NCI-H2227 (cell line): ENCODE results near the gene MGARP.
"Not testable (repeated sequence)": the region's sequence is repeated elsewhere in the genome, so short reads cannot be mapped to it uniquely, and the experiment has no call there.

Experiments used
- DNase-seq: peaks from one replicate; lab custom pipeline; 2025; ENCODE audit not compliant: unreplicated experiment; lab: John Stamatoyannopoulos, UW

MGARP gene

DNA sequence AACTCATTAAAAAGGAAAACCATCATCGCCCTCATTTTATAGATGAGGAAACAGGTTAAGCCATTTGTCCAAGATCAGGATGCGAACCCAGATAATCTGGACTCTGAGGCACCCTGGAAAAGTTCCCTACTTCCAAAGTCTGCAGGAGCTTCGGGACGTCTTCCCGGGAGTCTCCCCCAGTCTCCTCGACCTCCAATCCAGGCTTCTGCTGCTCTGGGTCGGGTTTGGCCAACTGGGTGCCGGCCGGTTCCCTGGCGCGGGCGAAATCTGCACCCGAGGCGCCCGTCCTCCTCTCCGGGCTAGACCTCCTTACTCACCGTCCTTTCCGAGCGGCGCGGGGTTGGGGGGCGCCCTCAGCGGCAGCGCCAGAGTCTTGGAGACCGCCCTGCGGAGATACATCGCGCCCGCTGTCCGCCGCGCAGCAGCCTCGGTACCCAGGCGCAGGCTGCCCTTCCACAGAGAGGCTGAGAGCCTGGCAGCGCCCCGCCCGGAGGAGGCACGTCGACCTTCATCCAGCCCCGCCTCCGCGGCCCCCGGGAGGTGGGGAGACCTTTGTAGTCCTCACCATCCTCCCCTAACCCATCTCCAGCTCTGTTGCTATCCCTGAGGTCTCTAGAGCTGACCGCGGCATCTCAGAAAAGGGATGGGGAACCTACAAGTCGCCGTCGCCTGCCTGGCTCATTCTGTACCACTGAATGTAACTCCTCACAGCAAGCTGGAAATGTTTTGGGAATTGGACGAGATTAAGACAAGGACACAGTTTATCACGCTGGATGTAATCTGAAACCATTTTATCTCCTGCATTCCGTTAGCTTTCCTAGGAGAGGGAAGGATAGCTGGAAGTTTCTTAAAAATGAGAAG, at the start of gene MGARP:
Gene MGARP, minus strand, starts transcription at position 466 of the 861 bp plus-strand sequence. Its CDS starts 67 bp downstream, at position 399.
- DNase-seq = peak; percentile 53

DNA sequence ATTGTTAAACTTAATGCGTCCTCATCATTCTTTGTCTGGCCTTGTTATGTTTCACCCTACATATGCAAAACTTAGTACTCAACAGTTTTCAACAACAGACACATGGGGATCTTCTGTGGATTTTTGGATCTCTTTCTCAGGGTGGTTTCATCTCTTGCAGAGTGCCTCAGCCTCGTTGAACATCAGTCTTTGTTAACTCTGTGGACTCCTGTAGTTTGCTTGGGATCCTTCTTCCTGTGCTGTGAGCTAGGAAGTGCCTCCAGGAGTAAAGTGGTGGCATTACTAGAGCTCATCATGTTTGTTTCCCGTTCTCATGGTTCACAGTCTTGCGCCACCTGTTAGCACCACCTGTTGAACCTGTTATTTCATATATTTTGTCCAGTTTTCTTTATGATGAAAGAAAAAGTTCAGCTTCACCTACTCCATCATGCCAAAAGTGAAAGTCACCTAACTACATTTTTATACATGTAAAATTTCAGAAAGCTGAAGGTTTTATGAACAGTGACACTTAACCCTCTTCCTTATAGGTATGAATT, 49.7 kb upstream of the MGARP start:
- DNase-seq = no peak

DNA sequence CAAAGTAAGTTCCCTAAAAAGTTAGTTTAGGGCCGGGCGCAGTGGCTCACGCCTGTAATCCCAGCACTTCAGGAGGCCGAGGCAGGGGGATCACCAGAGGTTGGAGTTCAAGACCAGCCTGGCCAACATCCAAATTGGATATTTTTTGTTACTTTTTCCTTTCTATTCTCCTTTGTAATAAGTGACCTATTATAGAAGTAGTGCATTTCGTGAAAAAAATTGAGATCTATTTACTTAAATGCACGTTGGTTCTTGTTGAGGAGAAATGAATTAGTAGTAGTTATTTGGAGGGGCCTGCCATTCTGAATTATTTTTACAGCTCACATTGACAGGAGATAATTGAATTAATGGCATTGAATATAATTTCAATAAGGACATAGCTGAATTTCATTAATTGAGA, 44.6 kb upstream of the MGARP start:
- DNase-seq = no peak

DNA sequence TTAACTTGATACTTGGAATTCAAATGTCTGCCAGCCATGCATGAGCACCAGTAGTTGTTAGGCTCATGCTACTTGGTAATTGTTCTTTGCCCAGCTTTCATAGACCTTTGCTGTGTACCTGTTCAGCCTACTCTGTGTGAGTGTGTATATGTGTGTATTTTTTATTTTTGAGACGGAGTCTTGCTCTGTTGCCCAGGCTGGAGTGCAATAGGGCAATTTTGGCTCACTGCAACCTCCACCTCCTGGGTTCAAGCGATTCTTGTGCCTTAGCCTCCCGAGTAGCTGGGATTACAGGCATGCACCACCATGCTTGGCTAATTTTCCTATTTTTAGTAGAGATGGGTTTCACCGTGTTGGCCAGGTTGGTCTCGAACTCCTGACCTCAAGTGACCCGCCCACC, 42.5 kb upstream of the MGARP start:
- not testable (repeated sequence) for DNase-seq

DNA sequence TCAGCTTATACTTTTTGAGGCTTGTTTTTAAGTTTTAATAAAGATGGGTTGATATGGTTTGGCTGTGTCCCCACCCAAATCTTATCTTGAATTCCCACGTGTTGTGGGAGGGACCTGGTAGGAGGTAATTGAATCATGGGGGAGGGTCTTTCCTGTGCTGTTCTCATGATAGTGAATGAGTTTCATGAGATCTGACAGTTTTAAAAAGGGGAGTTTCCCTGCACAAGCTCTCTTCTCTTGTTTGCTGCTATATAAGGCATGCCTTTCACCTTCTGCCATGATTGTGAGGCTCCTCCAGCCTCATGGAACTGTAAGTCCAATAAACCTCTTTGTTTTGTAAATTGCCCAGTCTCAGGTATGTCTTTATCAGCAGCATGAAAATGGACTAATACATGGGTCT, 42.0 kb upstream of the MGARP start:
- DNase-seq = not testable (repeated sequence)

DNA sequence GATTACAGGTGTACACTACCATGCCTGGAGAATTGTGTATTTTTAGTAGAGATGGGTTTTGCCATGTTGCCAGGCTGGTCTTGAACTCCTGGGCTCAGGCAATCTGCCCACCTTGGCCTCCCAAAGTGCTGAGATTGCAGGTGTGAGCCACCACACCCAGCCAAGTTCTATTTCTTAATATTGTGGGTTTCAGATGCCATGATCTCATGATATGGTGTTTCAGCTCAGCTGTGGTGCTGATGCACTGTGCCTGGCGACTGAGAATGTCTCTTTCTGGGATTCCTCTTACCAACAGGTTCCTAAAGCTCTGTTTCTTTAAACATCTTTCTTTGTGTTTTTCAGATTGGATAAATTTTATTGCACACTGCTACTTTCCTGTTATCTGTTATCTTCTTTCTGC, 39.5 kb upstream of the MGARP start:
- DNase-seq = no peak

DNA sequence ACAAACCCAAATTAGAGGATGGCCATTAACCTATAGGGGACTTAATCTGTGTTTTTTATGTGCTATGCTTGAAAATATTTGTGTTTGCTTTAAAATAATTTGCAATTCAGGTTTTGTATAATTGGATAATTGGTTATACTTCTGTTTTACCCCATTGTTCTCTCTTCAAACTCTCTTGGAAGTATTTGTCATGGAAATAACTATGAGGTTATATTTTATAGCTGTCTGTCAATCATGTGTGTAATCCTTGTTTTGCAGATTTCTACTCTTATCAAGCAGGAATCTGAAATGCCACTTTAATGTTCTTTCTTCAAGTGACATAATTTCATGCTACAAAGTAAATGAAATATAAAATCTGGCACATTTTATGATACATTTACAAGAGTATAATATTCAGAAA, 37.6 kb upstream of the MGARP start:
- no peak for DNase-seq

DNA sequence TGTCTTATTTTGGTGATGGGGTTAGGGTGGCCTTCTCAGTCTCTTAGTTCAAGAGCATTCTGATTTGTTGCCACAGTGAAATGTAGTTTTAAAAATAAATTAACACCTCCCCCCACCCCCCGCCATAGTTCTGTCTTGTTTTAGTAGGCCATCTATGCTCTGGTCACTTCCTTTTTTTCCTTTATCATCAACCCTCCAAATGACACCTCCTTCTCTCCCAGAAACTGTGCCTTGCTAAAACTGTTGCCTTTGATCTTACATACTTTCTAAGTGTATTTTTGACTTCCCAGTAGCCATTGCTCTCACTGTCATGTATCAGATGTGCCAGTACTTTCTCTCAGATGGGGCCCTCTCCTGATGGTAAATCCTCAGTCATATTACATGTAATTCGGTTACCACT, 36.7 kb upstream of the MGARP start:
- DNase-seq = no peak

DNA sequence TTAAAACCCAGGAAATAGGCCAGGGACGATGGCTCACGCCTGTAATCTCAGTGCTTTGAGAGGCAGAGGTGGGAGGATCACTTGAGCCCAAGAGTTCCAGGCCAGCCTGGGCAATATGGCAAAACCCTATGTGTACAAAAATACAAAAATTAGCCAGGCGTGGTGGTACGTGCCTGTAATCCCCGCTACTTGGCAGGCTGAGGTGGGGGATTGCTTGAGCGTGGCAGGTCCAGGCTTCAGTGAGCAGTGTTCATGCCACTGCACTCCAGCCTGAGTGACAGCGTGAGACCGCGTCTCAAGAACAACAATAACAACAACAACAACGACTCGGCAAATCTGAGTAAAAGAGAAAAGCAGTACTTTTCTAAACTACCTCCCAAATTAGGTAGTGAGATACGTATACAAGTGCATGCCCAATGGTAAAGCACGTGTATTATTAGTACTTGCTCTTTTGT, 35.2 kb upstream of the MGARP start:
- no peak for DNase-seq

DNA sequence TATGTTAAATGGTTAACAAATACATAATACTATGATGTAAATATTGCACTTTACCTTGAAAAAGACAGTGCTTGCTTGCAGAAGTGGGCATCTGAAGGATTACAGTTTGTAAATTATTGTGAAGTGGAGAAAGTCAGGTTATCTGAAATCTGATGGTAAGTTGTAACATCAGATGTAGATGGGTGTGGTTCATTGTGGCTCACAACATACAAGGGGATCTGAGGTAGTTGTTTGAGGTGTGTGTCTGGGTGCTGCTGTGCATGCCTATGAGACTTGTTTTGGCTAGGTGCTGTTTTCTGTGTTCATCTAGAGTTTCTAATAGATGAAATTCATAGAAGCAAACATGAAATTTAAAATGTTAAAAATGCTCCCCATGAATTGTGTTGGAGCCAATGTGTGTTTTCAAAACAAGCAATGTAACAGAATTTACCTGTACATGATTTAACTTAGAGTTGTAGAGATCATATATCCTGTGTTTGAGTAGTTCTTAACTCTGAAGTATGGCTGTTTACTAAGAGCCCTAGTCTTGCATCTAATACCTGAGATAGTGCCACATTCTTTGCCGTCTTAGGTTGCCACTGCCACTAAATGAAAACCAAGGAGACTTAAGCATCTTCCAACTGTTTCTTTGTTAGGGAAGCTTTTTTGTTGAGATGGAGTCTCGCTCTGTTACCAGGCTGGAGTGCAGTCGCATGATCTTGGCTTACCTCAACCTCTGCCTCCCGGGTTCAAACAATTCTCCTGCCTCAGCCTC, 34.2 kb upstream of the MGARP start:
- DNase-seq = no peak

DNA sequence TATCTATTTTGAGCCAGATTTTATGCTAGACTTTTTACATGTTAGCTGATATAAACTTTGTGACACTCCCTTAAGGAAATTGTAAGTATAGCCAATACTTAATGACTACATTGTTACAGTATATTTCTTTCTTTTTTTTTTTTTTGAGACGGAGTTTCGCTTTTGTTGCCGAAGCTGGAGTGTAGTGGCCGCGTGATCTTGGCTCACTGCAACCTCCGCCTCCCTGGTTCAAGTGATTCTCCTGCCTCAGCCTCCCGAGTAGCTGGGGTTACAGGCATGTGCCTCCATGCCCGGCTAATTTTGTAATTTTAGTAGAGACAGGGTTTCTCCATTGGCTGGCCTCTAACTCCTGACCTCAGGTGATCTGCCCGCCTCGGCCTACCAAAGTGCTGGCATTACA, 33.4 kb upstream of the MGARP start:
- not testable (repeated sequence) for DNase-seq

DNA sequence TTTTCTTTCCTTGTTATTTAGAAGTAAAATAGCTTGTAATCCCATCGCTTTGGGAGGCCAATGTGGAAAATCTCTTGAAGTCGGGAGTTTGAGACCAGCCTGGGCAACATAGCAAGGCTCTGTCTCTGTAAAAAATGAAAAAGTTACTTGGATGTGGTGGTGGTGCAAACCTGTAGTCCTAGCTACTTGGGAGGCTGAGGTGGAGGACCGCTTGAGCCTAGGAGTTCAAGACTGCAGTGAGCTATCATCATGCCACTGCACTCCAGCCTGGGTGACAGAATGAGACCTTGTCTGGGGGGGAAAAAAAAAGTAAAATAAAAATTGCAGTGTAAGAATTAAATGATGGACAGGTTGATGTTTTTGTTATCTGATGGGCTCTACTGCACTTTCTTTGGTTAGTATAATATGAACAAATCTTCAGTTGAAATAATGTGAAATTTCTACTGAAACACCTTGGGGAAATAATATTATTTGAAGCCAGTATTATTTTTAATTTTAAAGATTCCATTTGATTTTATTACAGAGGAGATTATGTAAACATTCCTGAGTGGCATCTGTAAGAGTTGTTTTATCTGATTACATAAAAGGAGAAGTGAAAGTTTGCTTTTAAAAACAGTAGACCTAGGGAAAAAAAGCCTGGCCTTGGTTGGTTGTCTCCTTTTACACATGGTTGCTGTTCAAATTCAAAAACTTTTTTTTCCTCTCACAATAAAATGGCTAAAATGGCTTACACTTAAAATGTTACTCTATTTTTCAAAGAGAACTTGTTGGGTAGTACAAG, 32.7 kb upstream of the MGARP start:
- DNase-seq = no peak

DNA sequence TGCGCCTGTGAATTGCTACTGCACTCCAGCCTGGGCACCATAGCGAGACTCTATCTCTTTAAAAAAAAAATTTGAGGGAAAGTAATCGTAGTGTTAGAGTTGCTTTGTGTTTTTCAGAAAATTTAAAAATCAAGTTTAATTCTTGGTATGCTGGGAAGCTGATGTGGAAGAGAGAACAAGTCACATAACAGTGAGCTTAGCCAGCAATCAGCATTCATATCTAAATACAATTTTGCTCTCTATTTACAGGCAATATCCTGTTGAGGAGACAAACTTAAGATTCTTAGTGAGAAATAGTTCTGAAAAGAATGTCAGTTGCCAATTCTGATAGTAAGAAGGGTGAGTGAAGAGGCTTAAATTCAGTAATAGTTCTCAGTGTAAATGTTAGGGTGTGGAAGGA, 31.9 kb upstream of the MGARP start:
- DNase-seq = no peak

DNA sequence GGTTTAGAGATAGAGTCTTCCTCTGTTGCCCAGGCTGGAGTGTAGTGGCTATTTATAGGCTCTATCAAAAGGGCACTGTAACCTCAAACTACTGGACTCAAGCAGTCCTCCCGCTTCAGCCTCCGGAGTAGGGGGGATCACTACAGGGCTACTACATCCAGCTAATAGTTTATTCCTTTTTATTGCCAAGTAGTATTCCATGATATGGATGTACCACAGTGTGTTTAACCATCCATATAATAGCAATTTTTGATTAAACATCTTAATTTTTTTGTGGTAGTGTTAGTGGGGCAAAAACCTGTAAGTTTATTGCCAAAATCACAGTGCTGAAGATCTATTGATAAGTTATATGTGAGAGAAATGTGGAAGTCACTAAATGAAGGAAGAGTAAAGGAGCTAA, 24.9 kb upstream of the MGARP start:
- no peak for DNase-seq

DNA sequence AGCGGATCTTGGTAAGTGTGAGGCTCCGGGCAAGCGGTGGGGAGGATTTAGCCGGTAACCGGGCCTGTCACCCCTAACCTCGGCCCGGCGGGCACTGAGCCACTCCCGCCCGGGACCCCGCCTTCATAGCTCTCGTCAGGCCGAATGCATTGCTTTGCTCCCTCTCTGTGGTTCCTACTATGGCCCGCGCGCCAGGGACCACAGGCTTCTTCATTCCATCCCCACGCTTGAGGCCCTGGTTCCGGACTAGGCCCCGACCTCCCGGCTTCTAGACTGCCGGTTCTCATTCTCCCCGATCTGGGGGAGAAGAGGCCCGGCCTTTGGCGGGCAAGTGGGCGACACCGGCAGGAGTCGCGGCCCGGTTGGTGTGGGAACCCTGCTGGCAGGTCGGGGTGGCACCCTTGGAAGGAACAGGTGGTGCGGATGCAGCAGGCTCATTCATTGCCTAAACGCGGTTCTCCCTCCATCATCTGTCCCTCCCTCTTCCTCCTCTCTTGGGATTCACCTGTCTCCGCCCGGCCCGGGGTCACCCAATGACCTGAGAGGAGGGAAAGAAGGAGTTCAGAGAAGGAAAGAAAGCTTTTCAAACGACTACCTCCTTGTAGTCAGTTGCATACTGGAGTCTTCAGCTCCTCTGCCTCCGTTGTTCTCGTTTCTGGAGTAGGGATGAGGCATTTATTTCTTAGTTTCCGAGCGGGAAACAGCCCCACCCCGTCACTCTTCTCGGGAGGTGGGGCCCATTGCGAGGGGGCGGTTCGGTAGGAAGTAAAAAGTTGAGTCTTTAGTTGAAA, 22.0 kb upstream of the MGARP start, which contains the start of gene NDUFC1:
Gene NDUFC1, minus strand, starts transcription at position 657 of the 791 bp plus-strand sequence. CDS start 6,679 bp downstream, outside the sequence.
- DNase-seq = peak; percentile 42

DNA sequence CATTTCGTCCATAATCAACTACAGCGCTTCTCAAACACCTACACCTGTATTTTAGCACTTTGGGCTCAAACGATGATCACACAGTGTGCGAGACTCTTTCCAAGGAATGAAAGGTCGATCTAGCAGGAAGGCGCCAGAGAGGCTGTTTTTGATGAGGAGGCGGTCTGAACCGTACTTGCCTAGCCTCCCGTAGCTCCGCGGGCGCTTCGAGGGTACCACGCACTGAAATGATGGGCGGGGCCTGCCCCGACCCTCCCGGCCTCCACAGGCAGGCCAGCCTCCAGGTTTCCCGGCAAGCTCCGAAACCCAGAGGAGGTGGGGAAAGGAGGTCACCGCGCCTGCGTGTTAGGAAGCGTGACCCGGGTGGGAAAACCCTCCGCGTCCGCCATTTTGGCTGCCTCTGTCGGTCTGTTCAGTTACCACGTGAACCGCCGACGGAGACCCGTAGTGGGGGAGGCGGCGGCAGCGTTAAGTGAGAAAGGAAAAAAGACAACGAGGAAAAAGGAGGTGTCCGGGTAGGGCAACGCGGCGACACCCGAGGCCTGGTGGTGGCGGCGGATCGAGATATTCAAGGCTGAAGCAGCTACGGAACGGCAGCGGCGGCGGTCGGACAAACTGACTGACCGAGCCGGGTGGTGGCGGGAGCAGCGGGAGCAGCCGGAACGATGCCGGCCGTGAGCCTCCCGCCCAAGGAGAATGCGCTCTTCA, 21.2 kb upstream of the MGARP start, which contains the start of gene NAA15:
Gene NAA15, plus strand, starts transcription at position 393 of the 708 bp plus-strand sequence. Its CDS starts 273 bp downstream, at position 666.
- peak; percentile 97 for DNase-seq

DNA sequence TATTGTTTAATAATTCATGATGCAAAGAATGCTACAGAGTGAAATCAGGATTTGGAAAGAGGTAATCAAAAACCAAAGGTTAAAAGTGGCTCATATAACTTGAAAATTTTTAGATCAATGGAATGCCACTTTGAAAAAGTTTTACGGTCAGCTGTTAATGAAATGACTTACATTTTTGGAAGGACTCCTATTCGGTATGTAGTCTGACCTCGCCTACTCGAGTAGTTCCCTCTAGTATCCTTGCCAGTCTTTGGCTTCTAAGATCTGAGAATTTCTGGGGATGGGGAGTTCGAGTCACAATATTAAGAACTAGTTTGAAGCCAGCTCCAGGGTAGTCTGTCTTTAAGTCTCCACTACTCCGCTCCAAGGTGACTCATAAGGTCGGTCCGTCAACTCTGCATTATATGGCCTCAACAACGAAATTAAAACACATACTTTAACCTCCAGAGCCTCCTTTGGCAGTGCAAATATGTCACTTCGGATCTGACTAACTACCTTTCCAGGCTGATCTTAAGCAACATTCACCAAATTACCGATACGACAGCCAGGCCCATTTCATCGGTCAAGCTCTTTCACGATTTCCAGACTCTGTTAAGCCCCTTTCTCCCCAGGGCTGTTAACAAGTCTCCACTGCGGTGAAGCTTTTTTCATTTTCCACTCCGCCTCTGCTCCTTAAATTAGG, 20.5 kb upstream of the MGARP start:
- no peak for DNase-seq

DNA sequence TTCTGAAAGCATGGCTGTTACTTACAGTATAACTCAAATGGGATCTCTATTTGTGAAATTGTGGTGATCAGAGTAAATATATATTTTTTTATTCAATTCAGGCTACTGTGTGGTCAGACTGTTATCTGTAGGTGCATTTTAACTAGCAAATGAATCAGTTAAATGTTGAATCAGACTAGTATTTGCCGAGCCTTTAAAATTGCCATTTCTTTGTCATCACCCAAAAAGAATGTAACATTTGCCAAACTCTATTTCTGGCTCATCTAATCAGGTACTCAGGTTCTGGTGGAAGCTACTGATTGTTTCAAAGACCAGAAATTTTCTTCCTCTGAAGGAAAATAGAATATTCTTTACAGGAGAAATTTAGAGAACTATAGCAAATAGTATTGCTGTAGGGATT, 19.5 kb upstream of the MGARP start:
- DNase-seq = no peak

DNA sequence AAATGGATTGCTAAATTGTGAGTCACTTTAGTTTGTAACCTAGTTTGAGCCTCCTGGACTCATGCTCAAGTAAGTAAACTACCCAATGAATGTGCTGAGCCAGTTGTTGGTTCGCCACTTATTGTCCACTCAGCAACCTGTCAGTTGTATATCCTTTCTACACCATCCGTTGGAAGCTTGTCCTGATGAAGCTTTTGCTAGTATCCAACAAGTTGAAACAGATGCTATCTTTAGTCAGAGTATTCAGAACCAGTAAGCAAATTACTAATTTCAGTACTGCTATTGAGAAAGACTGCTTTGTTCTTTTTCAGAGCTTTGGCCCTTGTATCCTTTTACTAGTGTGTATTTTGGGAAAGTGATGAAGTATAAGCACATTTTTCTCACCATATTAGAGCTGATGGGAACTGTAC, 17.0 kb upstream of the MGARP start:
- DNase-seq = no peak
